Stimulated activated CD8-positive, alpha-beta memory T cell treated with anti-CD3 and anti-CD28 coated beads, Interleukin-7, amount 100 ng/mL, for 24 hours (primary cell): ENCODE measurements around the gene GABPB1.

Experiments used
- DNase-seq: peaks from one replicate; pipeline ENCODE4 v3.0.0-alpha.2; 2020; ENCODE audit warnings: low read depth

The GABPB1 gene

DNA sequence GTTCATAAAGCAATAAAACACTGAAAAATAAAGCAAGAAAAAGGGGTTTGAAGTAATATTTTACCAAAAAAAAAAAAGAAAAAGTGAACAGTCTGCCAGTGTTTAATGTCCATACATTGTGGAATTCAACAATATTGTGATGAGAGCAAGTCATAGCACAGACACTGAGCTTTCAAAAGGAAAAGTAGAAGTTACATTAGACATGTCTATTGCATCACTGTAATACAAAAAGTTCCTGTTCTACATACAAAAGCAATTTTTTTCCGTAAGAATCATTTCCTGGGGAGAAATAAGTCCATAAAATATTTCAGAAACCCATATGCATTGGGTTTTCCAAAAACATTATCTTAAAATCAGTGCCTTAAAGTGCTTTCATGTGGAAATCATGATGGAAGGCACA, 77.6 kb downstream of the GABPB1 start:
- no peak for DNase-seq

DNA sequence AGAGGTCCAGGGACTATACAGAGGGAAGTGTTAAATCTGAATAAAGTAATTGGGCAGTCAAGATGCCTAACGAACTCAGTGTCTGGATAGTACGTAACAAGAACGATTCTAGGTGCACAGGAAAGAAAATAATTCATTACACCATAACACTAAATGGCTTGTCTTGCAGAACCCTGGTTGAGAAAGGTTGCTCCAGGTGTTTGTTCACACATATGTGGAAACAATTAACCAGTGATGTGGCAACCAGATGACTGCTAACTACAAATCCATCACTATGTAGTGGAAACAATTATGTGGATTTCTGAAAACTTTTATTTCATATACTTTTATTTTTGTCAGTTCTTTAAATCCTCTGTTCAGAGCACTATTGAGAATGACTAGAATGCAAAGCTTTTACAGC, 79.1 kb downstream of the GABPB1 start:
- no peak for DNase-seq

DNA sequence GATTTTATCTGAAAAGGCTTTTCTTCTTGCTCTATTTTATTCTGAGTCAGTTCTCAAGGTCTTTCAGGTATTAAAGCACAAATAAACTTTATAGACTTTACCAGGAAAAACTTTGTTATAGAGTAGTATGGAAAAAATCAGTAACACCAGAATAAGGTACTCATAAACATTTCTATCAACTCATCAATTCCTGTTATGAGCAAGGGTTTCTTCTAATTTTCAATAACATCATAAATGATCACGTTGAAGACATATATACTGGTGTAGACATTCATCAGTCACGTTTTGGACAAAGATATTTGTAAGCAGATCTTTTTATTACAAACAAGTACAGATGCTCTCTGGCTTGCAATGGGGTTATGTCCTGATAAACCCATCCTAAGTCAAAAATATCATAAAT, 79.9 kb downstream of the GABPB1 start:
- DNase-seq = no peak

DNA sequence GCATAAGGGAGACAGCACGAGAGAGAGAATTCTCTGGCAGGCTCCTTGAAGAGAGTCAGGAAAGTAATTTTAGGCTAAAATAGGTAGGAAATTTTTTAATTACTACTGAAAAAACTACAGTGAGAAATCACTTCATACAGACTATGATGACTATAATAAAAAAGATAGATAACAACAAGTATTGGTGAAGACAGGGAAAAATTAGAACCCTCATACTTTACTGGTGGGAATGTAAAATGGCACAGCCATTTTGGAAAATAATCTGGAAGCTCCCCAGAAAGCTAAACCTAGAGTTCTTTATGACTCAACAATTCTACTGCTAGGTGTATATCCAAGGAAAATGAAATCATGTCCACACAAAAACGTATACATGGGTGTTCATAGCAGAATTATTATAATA, 87.4 kb downstream of the GABPB1 start:
- no peak for DNase-seq

DNA sequence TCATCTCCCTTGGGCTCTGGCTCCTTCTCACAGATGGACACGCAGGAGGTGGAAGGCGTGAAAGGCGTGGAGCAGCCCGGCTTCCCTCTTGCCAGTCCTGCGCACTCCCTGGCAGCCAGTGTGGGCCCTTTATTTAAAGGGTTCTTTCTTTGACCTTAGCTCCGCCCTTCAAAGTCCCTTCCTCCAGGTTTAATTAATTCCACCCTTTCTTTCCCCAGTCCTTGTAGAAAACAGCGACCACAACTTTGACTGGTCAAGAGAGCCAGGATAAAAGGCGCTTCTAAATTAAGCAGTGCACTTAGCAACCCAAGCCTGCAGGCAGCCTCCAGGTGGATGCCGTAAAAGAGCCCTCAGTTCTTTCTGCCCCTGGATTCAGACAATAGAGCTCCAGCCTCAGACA, 89.4 kb downstream of the GABPB1 start, which contains the start of gene HDC:
Gene HDC, minus strand, starts transcription at position 107 of the 400 bp plus-strand sequence. Its CDS starts 103 bp downstream, at position 4.
- no peak for DNase-seq

DNA sequence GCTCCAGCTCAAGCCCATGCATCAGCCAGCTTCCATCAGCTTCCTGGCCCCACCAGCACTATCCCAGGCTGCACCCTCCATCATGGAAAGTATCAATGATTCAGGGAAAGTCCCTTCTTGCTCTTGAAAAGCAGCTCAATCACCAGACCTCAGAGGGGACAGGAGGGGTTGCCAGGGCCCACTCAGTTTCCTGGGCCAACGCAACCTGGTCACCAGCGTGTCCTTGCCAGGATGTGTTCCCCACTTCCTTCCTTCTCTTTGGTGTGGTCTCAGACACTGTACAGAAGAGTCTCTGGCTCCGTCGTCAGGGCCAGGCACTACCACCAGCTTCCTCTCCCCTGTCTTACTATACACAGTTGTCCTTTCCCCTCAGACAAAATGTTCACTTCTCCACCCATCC, 92.5 kb downstream of the GABPB1 start:
- no peak for DNase-seq

DNA sequence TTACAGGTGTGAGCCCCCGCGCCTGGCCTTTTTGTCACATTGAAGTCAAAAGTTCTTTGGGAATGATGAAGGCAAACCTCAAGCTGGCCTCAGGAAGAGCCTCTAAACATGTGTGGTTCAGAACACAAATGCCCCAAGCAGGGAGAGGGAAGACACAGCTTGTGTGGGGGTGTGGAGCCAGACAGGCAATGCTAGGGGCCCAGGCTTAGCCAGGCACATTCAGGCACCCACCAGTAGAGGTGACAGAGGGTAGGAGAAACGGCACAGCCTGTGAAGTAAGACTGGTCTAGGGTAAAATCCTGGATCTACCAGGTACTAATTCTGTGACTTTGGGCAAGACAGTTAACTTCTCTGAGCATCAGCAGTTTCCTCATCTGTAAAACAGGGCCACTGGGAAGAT, 93.0 kb downstream of the GABPB1 start:
- no peak for DNase-seq

DNA sequence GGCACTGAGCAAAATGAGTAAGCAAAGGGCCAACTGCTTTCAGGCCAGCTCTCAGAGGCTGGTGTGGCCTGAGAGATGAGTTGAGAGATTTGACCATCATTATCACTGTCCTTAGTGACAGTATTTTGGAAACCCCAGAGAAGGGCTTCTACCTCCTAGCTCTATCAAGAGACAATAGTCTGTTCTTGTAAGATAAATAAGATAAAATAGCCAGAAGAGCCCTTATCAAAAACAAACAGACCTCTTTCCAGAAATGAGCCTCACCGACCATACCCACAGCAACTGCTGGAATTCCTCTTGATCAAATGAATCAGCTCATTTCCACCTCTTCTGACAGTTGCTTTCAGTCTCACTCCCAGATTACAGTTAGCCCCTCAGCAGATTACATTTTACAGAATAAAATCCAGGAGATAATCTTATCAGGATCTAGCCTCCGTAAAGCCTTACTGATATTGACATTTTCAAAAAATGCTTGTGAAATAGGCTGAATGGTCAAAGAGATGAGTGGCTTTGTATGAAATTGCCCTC, 94.0 kb downstream of the GABPB1 start:
- DNase-seq = no peak

DNA sequence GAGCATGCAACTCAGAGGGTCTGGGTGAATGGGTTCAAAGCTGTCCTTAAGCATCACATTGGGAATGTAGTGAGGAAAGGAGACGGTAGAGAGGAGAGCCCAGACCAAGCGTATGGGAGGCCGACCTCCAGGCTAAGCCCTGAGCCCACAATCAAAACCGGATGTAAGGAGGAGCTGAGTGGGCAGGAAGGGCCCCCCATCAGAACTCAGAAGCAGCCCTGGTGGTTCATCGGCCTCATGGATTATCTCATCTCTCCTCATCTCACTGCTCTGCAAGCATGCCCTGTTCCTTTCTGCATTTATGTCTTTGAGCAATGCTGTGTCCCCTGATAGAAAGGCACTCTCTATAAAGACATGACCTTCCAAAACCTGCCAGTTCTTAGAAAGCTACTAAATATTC, 95.7 kb downstream of the GABPB1 start:
- no peak for DNase-seq

DNA sequence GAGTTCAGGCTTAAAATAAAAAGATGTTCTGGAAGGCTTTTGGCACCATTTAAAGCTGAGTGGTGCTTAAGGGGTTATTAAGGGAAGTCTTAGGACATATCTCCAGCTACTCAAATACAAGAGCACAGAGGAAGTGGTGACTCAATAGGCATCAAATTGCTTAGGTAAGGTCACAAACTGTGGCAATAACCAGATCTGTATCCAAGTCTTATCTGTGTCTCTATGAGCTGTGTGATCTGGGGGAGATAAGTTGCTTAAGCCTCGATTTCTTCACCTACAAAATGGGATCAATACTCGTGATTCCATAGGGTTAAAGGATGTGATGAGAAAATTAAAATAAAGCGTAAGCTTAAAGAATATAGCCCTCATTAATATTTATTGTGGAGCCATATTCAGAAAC, 97.1 kb downstream of the GABPB1 start:
- no peak for DNase-seq

DNA sequence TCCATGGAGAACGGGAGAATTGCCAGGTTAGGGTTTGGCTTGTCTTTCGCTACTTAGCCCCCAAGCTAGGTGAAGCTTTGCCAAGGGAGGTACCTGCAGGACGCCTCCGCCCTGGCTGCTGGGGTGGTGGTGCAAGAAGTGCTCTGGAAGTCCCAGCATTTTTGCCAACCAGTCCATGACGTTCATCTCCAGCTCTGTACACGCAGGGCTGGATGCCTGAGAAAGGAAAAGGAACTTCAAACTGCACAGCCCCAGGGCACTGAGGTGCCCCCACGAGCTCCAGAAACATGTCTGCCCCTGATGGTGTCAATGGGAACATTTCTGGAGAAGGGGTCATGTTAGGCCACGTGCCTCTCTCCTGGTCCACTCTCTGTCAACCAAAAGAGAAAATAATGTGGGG, 97.7 kb downstream of the GABPB1 start:
- no peak for DNase-seq

DNA sequence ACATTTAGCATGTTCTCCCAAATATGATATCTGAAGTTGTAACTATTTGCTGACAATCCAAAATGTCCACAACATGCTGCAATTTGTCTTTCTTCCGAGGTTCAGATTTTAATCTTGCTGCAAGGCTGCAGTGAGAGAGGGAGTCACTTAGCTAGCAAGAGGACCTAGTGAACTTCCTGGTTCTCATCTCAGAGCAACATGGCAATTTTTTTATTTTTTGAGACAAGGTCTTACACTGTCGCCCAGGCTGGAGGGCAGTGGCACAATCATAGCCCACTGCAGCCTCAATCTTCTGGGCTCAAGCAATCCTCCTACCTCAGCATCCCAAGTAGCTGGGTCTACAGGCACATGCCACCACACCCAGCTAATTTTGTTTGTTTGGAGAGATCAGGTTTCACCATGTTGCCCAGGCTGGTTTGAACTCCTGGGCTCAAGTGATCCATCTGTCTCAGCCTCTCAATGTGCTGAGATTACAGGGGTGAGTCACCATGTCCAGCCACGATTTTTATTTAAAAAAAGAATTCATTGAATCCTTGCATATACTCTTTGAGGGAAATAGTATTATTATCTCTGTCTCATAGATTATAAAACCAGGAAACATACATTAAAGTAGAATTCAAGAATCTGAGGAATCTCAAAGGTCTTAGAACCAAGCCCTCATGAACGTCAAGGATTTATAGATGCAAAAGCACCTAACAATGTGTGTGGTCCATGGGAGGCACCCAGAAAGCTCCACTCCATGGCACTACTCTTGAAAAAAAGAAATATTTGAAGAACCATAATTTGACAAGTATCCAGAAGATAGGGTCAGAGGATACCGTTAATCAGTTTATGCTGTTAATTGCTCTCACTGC, 98.6 kb downstream of the GABPB1 start:
- no peak for DNase-seq

DNA sequence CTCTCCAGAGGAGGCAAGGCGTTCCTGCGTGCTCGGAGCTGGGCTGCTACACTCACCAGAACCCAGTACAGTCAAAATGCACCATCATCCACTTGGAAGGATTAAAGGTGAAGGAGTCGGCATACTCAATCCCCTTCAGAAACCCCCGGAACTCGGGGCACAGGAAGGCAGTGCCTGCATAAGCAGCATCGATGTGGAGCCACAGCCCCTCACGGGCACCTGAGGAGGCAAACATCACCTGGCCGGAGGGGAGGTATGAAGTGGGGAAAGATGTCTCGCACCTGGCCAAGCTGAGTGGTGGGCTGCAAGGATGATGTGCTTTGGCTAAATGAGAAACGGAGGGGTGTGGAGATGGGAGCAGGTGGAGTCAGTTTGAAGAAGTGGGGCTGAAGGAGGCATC, 102.4 kb downstream of the GABPB1 start:
- no peak for DNase-seq

DNA sequence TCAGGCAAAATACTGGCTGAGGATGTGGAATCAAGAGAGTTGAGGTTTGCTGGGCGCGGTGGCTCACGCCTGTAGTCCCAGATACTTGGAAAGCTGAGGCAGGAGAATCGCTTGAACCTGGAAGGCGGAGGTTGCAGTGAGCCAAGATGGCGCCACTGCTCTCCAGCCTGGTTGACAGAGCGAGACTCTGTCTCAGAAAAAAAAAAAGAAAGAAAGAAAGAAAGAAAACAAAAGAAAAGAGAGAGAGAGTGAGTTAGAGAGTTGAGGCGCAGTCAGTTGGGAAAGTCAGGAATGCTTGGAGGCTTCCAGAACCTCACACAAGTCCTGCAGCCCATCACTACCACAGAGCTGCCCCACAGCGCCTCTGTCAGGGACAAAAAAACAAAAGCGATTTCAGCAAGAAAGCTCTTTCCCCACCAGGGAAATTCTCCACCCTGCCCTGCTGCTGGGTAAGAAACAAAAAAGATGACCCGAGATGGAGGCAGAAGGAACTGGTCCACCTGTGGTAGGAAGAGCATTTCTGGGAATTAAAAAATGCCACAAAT, 103.3 kb downstream of the GABPB1 start:
- no peak for DNase-seq

DNA sequence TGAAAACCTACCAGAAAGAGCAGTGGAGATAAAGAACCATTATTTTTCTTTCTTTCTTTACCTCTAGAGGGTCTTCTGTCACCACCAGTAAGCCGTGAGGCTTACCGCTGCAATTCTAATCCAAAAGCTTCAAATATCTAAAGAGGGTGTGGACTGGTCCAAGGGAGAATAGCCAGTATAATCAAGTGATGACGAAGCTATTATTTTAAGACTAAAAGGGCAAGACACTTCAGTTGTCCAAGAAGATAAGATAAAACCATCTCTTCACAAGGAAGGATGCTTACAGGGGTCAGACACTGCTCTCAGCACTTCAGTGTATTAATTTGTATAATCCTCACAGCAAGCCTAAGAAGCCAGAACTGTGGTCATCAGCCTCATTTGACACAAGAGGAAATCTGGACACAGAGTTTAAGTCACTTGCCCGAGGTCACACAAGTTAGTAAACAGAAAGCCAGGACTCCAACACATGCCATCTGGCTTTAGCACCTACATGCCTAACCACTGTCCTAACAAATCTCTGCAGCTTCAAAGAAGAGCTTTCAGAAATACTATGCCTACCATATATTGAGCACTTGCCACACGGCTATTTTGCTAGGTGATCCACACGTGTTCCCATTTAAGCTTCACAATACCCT, 104.1 kb downstream of the GABPB1 start:
- no peak for DNase-seq

DNA sequence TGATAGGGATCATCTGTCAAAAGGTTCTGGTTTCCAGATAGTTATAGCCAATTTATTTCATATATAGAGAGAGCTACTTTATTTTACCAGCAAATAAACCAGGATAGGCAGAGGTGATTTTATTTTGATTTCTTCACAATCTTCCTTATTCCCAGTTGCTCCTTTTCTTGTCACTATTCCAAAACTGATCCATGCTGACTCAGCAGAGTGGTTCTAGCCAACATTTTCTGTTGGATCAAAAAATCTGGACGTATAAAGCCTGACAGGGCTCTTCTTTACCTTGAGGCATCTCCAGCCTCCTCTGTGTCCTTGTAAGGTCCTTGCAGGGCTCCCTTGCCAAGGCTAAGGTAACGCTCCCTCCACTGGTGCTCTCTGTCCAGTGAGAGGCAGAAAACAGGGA, 105.3 kb downstream of the GABPB1 start:
- DNase-seq = no peak

DNA sequence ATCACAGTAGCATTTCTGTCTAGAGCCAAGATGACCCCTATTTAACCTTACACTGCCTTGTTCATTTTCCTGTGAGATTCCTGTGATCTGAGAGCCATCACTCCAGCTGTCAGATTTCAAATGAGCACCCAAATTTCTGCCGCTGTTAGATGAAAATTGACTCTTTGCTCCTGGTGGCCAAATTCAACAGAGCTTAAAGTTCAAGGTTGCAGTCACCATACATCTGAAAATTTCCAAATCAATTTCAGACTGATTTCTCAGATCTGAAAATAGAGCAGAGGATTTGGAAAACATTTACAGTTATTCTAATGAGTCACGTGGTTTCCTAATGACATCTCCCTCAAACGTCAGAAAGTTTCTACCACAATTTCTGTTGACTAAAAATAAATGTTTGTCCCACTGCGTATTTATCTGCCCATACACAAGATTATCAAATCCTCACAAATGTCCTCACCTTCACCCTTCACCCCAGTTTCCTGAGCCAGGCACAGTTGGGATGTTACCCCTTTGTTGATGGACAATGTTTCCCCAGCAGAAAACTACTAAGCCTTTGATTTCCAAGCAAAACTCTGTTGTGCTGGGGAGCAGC, 105.9 kb downstream of the GABPB1 start:
- no peak for DNase-seq

DNA sequence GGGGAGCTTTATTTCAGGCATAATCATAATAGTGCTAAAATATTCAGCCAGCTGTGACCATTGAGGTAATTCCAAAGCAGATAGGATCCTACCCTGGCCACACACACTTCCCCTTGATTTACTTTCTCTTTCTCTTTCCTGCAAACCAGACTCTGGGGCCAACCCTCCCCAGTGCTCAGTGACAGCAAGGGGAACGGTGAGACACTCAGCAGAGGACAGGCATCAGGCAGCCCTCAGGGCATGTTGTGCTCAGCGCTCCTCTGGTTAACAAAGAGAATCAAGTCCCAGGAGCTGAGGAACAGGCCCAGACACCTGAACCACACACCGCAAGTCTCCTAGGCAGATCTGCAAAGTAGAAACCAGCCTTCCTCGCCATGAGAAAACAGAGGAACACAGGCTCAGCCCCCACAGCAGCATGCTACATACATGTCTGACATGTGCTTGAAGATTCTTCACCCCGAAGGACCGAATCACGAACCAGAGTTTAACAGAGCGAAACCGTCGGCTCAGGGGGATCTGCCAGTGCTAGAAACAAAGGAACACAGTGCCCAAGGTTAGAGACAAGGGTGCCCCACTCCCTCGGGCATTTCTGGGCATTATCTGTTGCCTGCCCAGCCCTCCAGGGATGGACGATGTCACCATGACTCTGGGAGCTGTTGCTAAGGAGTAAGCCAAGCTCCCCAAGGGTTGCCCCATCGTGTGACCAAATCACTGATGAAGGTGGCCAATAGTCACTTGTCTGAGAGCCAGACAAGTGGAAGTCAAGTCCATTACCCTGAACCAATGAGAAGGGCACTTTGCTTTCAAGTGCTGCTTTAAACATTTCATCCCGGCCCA, 107.0 kb downstream of the GABPB1 start:
- no peak for DNase-seq

DNA sequence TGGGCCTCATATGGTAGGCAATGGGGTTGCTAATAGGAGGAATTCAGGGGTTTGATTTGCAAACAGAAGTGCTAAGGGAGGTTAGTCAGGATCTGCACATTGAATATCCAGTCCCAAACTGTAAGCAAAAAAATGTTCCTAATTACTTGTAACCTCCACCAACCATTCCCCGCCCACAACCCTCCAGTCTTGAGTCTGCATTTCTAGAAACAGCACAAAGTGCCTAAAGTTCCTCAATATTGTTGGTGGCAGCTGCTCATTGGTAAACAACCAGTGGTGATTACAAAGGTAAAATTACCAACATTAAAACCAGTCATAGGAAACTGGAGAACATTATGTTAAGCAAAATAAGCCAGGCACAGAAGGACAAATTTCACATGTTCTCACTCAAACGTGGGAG, 108.4 kb downstream of the GABPB1 start:
- DNase-seq = no peak

DNA sequence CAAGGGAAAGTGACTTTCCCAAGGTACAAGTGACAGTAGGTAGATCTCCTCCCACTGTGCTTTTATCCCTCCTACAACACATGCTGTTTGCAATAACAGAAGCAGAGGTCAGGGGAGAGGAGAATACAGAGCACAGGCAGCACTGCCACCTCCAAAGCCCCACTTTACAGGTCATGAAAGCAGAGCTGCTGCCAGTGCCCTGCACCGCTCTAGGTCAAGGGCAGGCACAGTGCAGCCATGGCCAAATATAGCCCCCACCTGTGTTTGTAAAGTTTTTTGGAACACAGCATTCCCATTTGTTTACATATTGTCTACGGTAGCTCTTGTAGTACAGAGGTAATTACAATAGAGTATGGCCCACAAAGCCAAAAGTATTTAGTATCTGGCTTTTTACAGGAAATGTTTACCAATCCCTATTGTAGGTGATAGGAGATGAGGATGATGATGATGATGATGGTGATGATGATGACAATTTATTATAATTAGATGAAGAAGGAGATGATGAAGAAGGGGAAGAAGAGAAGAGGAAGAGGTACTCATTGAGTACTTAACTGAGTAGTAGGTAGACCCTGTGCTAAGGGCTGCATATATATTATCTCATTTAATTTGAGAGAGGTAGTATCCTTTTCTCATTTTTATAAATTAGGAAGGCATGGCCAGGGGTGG, 109.9 kb downstream of the GABPB1 start:
- DNase-seq = no peak

DNA sequence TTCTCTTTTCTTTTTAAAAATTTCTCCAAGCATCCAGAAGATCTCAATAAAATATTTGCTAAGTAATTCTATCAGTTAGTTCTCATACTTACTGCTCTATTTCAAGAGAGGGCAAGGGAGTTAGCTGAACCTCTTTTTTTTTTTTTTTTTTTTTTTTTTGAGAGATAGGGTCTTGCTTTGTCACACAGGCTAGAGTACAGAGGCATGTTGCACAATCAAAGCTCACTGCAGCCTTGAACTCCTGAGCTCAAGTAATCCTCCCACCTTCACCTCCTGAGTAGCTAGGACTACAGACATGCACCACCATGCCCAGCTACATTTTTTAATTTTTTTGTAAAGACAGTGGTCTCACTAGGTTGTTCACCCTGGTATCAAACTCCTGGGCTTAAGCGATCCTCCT, 110.8 kb downstream of the GABPB1 start:
- no peak for DNase-seq
